Measurements from ENCODE around the gene GNLY.

Gene GNLY

DNA sequence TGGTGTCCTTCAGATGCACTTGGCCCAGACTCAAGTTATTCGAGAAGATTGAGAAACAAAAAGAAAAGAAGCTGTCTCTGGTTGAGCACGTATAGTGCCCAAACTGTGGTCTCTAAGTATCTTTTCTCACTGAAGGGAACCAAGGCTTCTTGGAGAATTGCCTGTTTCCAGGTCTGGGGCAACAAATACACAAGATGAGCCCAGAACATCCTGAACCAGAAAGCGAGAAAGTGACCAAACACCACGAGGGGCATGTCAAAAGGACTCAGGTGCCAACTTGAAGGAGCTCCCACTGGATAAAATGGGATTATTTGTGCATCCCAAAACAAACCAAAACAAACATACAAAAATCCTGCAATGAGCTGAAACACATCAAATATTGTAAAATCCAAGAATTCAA is 46.0 kb downstream of the GNLY start:
- in situ Hi-C loops (cut with HindIII; ENCODE audit: low sequenced_read_pairs): loop anchor here (5.0 kb wide), 1 partner anchor 62 kb away; no protein-coding TSS in a partner anchor

GRCh38 chr2:85741211-85741832 is 47.2 kb downstream of the GNLY start:
- in situ Hi-C loops (cut with HindIII; ENCODE audit: low sequenced_read_pairs): loop anchor here (5.0 kb wide), 1 partner anchor 61 kb away; no protein-coding TSS in a partner anchor

DNA sequence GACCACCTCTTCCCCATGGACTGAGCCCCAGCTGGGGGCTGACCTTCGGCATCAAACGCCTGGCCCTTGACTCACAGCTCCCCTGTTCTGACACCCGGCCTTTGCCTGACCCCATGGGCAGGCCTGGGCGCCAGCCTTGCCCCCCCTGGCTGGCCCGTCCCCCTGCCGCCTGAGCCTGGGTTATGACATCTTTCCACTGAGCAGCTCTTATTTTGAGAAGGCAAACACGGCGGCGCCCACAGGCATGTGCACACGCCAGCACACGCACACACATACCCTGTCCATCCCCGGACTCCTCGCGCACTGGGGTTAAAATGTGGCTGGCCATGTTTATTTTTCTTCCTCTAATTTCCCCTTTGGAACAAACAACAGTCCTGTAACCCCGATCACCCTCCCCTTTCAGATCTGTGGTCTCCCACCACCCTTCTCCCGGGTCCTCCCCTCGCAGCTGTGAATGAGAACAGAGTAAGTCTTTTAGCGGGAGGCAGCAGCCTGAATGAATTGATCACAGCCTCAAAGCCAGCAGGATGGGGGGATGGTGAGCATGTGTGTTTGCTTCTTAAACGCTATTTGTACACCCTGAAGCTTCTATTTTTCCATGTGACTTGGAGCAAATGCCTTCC is 47.8 kb downstream of the GNLY start:
- in situ Hi-C loops (cut with HindIII; ENCODE audit: low sequenced_read_pairs): loop anchor here (5.0 kb wide), 1 partner anchor 60 kb away; no protein-coding TSS in a partner anchor

DNA sequence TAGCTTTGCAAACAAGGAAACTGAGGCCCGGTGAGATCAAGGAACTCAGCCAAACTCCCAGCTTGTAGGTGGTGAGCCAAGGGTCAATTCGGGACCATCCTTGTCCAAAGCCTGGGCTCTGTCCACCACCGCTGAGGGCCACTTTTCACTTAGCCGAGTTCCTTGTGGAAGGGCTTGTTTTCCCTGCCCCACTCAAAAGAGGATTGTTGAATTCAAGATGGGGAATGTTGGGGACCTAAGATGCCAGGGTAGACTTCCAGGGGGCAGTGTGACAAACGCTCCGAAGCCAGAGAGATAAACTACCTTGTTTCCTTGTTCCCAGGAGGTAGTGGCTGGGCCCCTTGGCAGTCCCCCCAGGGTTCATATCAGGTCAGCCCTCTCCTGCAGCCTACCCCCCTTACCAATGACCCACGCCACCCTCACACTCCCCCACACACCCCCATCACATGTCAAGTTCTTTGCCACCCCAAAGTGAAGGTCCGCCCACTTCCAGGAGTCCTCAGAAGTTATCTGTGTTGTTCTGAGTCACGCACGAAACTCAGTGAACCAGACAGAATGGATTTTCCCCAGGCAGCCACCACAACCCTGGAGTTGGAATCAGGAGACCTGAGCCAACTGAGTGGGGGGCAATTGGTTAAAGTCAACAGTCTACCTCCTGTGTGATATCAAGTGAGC is 49.3 kb downstream of the GNLY start:
- in situ Hi-C loops (cut with HindIII; ENCODE audit: low sequenced_read_pairs): loop anchor here (5.0 kb wide), 1 partner anchor 59 kb away; no protein-coding TSS in a partner anchor

DNA sequence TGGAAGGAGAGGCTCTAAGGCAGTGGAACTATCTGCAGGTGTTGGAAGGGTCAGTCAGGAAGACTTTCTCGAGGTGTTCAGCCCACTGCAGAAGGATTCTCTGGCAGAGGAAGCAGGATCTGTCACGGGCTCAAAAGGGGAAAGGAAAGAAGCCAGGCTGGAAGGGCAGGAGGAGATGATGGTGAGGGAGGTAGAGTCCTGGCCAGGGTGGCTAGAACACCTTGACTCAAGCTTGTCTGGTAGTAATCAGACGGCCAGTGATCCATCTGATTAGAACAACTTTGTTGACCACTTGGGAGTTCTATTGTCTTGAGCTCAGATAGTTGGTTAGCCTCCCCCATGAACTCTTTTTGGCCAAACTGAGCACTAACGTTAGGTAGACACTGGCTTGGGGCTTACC is 49.9 kb downstream of the GNLY start:
- in situ Hi-C loops (cut with HindIII; ENCODE audit: low sequenced_read_pairs): loop anchor here (5.0 kb wide), 1 partner anchor 58 kb away; no protein-coding TSS in a partner anchor

- in situ Hi-C loops (cut with HindIII; ENCODE audit: low sequenced_read_pairs): loop anchor here (5.0 kb wide), 1 partner anchor 57 kb away; no protein-coding TSS in a partner anchor
Measured at GRCh38 chr2:85744741-85745601, 50.8 kb downstream of the GNLY start.

- in situ Hi-C loops (cut with HindIII; ENCODE audit: low sequenced_read_pairs): no loop called here
Measured at GRCh38 chr2:85745619-85746018, 51.5 kb downstream of the GNLY start.

DNA sequence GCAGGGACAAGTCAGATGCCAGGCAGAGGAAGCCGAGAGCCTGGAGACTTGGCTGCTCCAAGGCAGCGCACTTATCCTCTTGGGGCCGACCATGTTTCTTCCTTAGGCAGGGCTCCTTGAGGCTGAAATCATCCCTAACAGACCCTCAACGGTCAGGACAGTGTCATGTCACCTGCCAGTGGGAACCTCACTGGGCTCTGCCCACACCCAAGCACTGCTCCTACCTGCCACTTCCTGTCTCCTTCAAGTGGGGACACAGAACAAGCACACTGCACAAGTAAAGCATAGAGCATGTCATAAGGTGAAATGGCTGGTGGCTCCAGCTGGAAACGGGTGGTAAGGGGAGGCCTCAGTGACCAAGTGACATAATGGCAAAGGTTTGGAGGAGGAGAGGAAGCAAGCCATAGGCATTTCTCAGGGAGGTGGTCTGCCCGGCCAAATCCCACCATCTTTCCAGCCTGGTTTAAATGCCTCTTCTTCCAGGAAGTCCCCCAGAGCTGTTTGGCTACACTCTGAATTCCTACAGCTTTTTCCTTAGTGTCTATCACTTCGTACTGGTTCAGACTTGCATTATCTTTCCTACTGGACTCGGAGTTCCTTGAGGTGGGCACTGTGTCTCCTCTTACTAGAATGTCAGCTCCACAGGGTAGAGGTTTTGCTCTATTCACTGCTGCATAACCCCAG is 52.3 kb downstream of the GNLY start:
- in situ Hi-C loops (cut with HindIII; ENCODE audit: low sequenced_read_pairs): no loop called here

DNA sequence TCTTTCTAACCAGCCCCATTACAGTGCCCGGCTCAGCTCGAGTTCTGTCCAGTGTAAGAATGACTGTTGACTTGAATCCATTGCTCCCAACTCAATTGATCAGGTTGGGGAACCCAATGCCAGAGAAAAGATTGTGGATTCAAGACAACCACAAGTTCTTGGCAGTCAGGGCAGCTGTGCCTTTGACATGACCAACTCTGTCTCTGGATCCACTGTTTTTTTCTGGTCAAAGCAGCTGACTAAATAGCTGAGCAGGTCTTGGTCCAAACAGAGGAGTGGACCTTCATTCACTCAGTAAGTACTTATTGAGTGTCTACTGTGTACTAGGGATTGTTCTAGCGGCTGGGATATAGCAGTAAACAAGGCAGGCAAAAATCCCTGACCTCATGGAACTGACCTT is 53.3 kb downstream of the GNLY start:
- in situ Hi-C loops (cut with HindIII; ENCODE audit: low sequenced_read_pairs): no loop called here

- in situ Hi-C loops (cut with HindIII; ENCODE audit: low sequenced_read_pairs): no loop called here
Measured at GRCh38 chr2:85748039-85748734, 54.0 kb downstream of the GNLY start.

Measured in endothelial cell of hepatic sinusoid (primary cell).